CD14-positive monocyte (primary cell): ENCODE measurements around the gene SPN. TPM values are rescaled to one million over a fixed set of nuclear protein-coding genes. Genes with fewer than 3 reads are reported as not detected.

Source experiments
- DNase-seq, 3 donors: peaks; one replicate each; pipeline ENCODE4 v3.0.0-alpha.2; 2011 to 2022
- H2AFZ ChIP-seq: 2 replicates; pipeline ENCODE4 v1.6.0; 2012; ENCODE audit warnings: mild to moderate bottlenecking, low read depth, low read length, inconsistent platforms; ENCODE audit not compliant: insufficient read depth, poor library complexity, severe bottlenecking
- H3K27ac ChIP-seq, 2 donors: 1 replicate in 1 of 2; 2 replicates in 1 of 2; pipeline ENCODE4 v1.5.1; 2012 to 2013; ENCODE audit warnings: low read length in 2 of 2, control low read depth in 1 of 2, inconsistent platforms in 1 of 2, low read depth in 1 of 2, mild to moderate bottlenecking in 1 of 2
- H3K27me3 ChIP-seq, 2 donors: one replicate each; pipeline versions ENCODE4 v1.6.0 to v1.6.1; 2011 to 2013; ENCODE audit warnings: low read length in 2 of 2; ENCODE audit not compliant: control insufficient read depth in 2 of 2, insufficient read depth in 2 of 2
- H3K36me3 ChIP-seq, 2 donors: replicated peaks in 1 of 2; 1 replicate in 1 of 2; 2 replicates in 1 of 2; pipeline versions ENCODE4 v1.5.1 to v1.6.1; 2012 to 2013; ENCODE audit warnings: low read length in 2 of 2, control low read depth in 1 of 2, inconsistent platforms in 1 of 2, mild to moderate bottlenecking in 1 of 2; ENCODE audit not compliant: insufficient read depth in 2 of 2, control insufficient read depth in 1 of 2
- H3K4me1 ChIP-seq, 2 donors: 1 replicate in 1 of 2; 2 replicates in 1 of 2; pipeline versions ENCODE4 v1.5.1 to v1.6.1; 2012 to 2013; ENCODE audit warnings: low read length in 2 of 2, control low read depth in 1 of 2, inconsistent platforms in 1 of 2, mild to moderate bottlenecking in 1 of 2, moderate library complexity in 1 of 2; ENCODE audit not compliant: insufficient read depth in 2 of 2, control insufficient read depth in 1 of 2
- H3K4me2 ChIP-seq: replicated peaks from 2 replicates; pipeline ENCODE3; 2012; ENCODE audit warnings: low read length, moderate library complexity, mild to moderate bottlenecking; ENCODE audit not compliant: poor library complexity, severe bottlenecking; ENCODE audit errors: extremely low read depth
- H3K4me3 ChIP-seq, 3 experiments: fragments of 200-600 bp in 1 of 3; sonication (generic) in 1 of 3; replicated peaks in 1 of 3; 1 replicate in 2 of 3; 2 replicates in 1 of 3; pipeline ENCODE4 v1.5.1; 2011 to 2013; ENCODE audit warnings: low read length in 3 of 3, mild to moderate bottlenecking in 3 of 3, control low read depth in 2 of 3, low read depth in 2 of 3, inconsistent platforms in 1 of 3, moderate library complexity in 1 of 3
- H3K79me2 ChIP-seq: 2 replicates; pipeline ENCODE4 v1.6.0; 2012; ENCODE audit warnings: mild to moderate bottlenecking, control low read depth, inconsistent platforms, low read length, moderate library complexity; ENCODE audit not compliant: insufficient read depth
- H3K9ac ChIP-seq: 2 replicates; pipeline ENCODE4 v1.6.0; 2017; ENCODE audit warnings: low read length, mild to moderate bottlenecking; ENCODE audit not compliant: insufficient read depth, poor library complexity, severe bottlenecking
- H3K9me3 ChIP-seq, 2 donors: replicated peaks in 1 of 2; 1 replicate in 1 of 2; 2 replicates in 1 of 2; pipeline versions ENCODE4 v1.5.1 to v1.6.1; 2012 to 2013; ENCODE audit warnings: low read length in 2 of 2, control low read depth in 1 of 2; ENCODE audit not compliant: control insufficient read depth in 1 of 2, insufficient read depth in 1 of 2
- H4K20me1 ChIP-seq: 2 replicates; pipeline ENCODE4 v1.6.0; 2012; ENCODE audit warnings: mild to moderate bottlenecking, low read length, control low read depth, moderate library complexity; ENCODE audit not compliant: insufficient read depth
- H3K27ac Mint-ChIP-seq, 7 donors: one replicate each; pipeline ENCODE4 v1.8.0; 2020; ENCODE audit warnings: mild to moderate bottlenecking in 7 of 7, mixed read lengths in 7 of 7, moderate library complexity in 6 of 7, inconsistent platforms in 2 of 7
- H3K27me3 Mint-ChIP-seq, 3 donors: one replicate each; pipeline ENCODE4 v1.8.0; 2021 to 2022; ENCODE audit warnings: low read depth in 3 of 3, mild to moderate bottlenecking in 3 of 3, mixed read lengths in 3 of 3, moderate library complexity in 3 of 3, inconsistent platforms in 1 of 3
- H3K36me3 Mint-ChIP-seq, 2 donors: one replicate each; pipeline ENCODE4 v1.8.0; 2020; ENCODE audit warnings: mixed read lengths in 2 of 2, inconsistent platforms in 1 of 2, mild to moderate bottlenecking in 1 of 2
- H3K4me1 Mint-ChIP-seq: one replicate; pipeline ENCODE4 v1.8.0; 2020; ENCODE audit warnings: mild to moderate bottlenecking, mixed read lengths
- H3K4me3 Mint-ChIP-seq, 2 donors: one replicate each; pipeline ENCODE4 v1.8.0; 2020; ENCODE audit warnings: mild to moderate bottlenecking in 2 of 2, mixed read lengths in 2 of 2, moderate library complexity in 1 of 2
- H3K9me3 Mint-ChIP-seq, 7 donors: one replicate each; pipeline ENCODE4 v1.8.0; 2020 to 2022; ENCODE audit warnings: mixed read lengths in 7 of 7, mild to moderate bottlenecking in 6 of 7, moderate library complexity in 6 of 7, inconsistent platforms in 2 of 7
- CTCF ChIP-seq: fragments of 200-600 bp; IDR thresholded peaks from one replicate; pipeline ENCODE4 v1.8.0; 2022; ENCODE audit warnings: antibody characterized with exemption, mild to moderate bottlenecking
- WGBS: methylation state at CpG from one replicate; pipeline ENCODE4 v1.1.5; 2013; ENCODE audit warnings: missing lambda C conversion rate; ENCODE audit not compliant: insufficient coverage; 5-methylcytosine and 5-hydroxymethylcytosine counted together
- intact Hi-C, 2 donors: fragments of 100-400 bp; cut with micrococcal nuclease; formaldehyde crosslinking; loops; one replicate each; pipeline versions ENCODE4 v1.15.0 to v1.15.1; 2023
- polyA plus RNA-seq, 3 donors: library from polyadenylated mRNA; depleted of rRNA in 1 of 3; unstranded in 2 of 3; stranded (reverse) in 1 of 3; fragments of 300-500 nt in 2 of 3; fragments of >200 nt in 1 of 3; fragmentation: Illumina TruSeq in 2 of 3; gene quantifications; 1 replicate in 2 of 3; 2 replicates in 1 of 3; pipeline ENCODE4 v1.2.3, GENCODE V29; 2012 to 2021

SPN gene
- polyA plus RNA-seq, 3 donors, result 42.4 to 71.0 (median 46.6) TPM

DNA sequence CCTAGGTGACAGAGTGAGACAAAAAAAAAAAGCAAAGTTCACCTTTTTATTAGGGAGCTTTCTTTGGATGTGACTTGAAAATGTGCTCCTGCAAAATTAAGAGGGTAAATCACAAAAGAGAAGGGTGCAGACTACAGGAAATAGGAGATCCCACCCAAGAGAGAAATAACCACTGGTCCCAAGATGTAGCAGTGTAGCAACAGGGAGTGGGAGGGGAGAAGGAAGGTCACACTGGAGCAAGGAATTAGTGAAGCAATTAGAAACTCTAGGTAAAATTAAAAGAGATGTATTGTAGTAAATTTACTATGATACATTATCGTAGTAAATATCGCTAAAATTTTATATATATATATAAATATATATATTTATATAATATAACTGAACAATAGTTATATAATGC, 12.3 kb upstream of the SPN start:
- no peak overlapping the region for H3K4me2 ChIP-seq
- Mint-ChIP-seq H3K4me3 (no peak overlapping the region), H3K9me3 (peaks cover 0 to 1% (median 0%) of the 10 kb centered on the region in 7 donors), H3K27ac (no peak overlapping the region), H3K27me3 (peaks cover 0 to 1% (median 0%) of the 10 kb centered on the region in 3 donors), H3K4me1 (peaks cover 46% of the 10 kb centered on the region), H3K36me3 (no peaks in the 10 kb centered on the region)
- intact Hi-C loops, result no loop called here
- H3K9ac ChIP-seq, result no peak overlapping the region
- no peak overlapping the region for H2AFZ ChIP-seq
- H3K9me3 ChIP-seq, result no peaks in the 10 kb centered on the region
- no peaks in the 10 kb centered on the region for H3K79me2 ChIP-seq
- no peaks in the 10 kb centered on the region for H4K20me1 ChIP-seq
- DNase-seq, result no peak
- H3K36me3 ChIP-seq, result no peaks in the 10 kb centered on the region
- TF ChIP-seq CTCF, result no peak
- no peaks in the 10 kb centered on the region for H3K27me3 ChIP-seq
- H3K4me3 ChIP-seq, result no peak overlapping the region
- H3K4me1 ChIP-seq, result peaks cover 56 to 63% of the 10 kb centered on the region in 2 donors
- H3K27ac ChIP-seq, result no peak overlapping the region
- no CpG with 5 or more reads among the region's 2 CpGs for WGBS

- H3K27me3 Mint-ChIP-seq, result peaks cover 0 to 1% (median 0%) of the 10 kb centered on the region in 3 donors
- no peak overlapping the region for H3K4me2 ChIP-seq
- no peak overlapping the region for H3K9ac ChIP-seq
- no peaks in the 10 kb centered on the region for H3K27me3 ChIP-seq
- H3K9me3 ChIP-seq, result no peaks in the 10 kb centered on the region
- 100% methylated on average over 2 of the region's 2 CpGs for WGBS
- intact Hi-C loops, result no loop called here
- peaks cover 44% of the 10 kb centered on the region for H3K4me1 Mint-ChIP-seq
- TF ChIP-seq CTCF, result no peak
- H3K9me3 Mint-ChIP-seq, result no peaks in the 10 kb centered on the region
- peaks cover 48 to 54% of the 10 kb centered on the region in 2 donors for H3K4me1 ChIP-seq
- no peak overlapping the region for H3K4me3 Mint-ChIP-seq
- H3K27ac Mint-ChIP-seq, result no peak overlapping the region
- no peak overlapping the region for H3K27ac ChIP-seq
- DNase-seq, result no peak
- H3K4me3 ChIP-seq, result no peak overlapping the region
- no peaks in the 10 kb centered on the region for H3K79me2 ChIP-seq
- no peaks in the 10 kb centered on the region for H3K36me3 Mint-ChIP-seq
- no peaks in the 10 kb centered on the region for H3K36me3 ChIP-seq
- H2AFZ ChIP-seq, result no peak overlapping the region
- no peaks in the 10 kb centered on the region for H4K20me1 ChIP-seq
Observed at GRCh38 chr16:29651774-29652349, 11.2 kb upstream of the SPN start.
